CD4-positive, alpha-beta T cell treated with Interleukin-17A for 1 hour (primary cell): Measurements from ENCODE around the gene FAM168B.
"Not testable (repeated sequence)": the region's sequence is repeated elsewhere in the genome, so short reads cannot be mapped to it uniquely, and the experiment has no call there.

Experiments used
- DNase-seq: peaks from one replicate; pipeline ENCODE4 v3.0.0-alpha.2; 2020

FAM168B gene

DNA sequence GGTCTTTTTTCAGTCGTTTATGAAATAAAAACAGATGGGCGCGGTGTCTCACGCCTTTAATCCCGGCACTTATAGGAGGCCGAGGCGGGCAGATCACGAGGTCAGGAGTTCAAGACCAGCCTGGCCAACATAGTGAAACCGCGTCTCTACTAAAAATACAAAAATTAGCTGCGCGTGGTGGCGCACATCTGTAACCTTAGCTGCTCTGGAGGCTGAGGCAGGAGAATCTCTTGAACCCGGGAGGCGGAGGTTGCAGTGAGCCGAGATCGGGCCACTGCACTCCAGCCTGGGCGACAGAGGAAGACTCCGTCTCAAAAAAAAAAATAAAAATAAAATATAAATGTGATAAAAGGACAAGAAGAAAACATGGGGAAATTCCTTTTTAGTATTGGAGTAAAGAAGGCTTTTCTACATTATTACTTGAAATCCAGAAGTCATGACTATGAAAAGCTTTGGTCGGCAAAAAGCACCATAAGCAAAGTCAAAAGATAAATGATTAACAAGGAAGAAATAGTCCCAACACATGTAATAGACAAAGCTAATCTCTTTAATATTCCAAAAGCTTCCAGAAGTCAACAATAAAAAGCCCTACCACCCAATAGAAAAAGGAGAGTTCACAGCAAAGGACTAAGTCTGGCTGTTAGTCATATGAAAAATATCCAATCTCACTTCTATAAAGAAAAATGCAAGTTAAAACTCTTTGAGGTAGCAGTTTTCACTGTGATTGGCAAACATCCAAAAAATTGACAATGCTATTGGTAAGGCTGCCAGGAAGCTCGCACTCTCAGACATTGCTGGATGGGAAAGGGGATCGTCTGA lies 1.4 kb upstream of the FAM168B start:
- no peak for DNase-seq

GRCh38 chr2:131093696-131094462 lies 619 bp upstream of the FAM168B start:
- no peak for DNase-seq

DNA sequence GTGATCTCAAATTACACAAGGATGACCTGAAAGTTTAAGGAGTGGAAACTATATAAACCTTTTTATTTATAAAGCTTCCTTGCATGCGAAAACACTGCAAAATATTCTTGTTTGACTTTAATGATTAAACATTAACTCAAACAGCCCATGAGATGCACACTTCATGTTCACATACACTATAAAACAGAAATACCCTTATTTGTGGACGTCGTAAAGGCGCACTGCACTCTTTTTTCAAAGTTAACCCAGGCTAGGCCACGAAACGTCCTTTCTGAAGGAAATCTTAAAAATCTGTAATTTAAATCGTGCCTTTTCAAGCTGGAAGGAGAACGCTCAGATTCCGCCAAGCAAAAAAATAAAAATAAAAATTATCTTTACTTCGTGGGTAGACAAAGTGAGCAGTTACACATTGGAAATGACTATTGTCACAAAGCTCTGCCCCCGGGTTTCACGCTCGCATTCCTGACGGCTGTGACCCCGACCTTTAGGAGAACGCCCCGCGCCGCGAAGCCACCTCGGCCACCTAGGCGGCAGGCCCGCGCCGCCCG lies 728 bp downstream of the FAM168B start:
- DNase-seq = no peak

DNA sequence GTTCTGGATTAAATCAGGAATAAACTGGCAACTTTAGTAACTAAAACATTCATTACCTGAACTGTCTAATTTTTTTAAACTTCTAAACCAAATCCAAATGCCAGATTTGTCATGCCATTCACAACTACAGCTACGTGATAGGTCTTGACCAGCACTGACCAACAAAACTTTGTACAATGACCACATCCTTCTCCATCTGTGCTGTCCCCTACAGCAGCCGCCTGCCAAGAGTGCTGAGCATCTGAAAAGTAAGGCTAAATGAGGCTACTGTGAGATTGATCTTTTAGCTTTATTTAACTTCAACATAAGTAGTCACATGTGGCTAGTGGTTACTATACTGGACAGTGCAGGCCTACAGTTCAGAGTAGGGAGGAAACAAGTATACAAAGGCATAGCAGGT lies 7.6 kb downstream of the FAM168B start:
- no peak for DNase-seq

- no peak for DNase-seq
Measured at GRCh38 chr2:131081190-131081589, 12.1 kb downstream of the FAM168B start.

DNA sequence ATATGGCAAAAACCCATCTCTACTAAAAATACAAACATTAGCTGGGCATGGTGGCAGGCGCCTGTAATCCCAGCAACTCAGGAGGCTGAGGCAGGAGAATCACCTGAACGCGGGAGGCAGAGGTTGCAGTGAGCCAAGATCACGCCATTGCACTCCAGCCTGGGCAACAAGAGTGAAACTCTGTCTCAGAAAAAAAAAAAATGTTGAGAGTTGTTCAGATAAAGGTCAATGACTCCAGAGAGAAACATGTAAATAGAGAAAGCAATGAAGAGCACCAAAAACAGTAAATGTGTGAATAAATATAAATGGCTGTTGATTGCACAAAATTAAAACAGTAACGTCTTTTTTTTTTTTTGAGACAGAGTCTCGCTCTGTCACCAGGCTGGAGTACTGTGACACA lies 13.3 kb downstream of the FAM168B start:
- DNase-seq = not testable (repeated sequence)

DNA sequence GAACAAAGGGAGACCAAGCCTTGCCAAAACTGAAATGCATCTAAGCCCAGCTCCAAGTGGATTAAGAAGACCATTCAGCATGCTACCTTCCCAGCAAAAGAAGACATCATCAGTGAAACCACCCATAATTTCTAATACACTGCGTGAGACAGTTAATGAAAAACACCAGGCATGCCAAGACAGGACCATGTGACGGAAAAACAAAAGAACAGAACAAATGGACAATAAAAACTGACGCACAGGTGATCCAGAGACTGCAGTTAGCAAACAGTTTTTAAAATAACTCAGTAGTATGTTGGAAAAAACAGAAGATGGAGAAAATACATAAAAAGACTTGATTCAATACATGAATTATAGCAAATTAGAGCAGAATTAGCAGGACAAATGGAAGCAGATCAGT lies 15.3 kb downstream of the FAM168B start:
- no peak for DNase-seq

- DNase-seq = no peak
Measured at GRCh38 chr2:131077182-131077846, 15.9 kb downstream of the FAM168B start.

DNA sequence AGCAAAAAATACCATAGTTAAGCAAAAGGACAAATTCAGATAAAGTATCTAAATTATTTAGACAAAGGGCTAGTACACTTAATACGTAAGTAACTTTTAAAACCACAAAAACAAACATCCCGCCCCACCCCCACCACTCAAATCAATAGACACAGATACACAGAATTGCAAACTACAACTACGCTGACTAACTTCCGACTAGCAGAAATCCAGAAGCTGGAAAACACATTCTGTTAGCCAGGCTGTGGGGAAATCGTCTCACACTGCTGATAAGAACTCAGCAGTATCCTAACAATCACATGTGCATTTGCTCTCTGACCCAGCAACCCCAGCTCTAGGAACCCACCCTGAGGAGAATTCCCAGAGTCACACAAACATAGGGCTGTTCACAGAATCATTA lies 16.6 kb downstream of the FAM168B start:
- DNase-seq = no peak

GRCh38 chr2:131075578-131075977 lies 17.7 kb downstream of the FAM168B start:
- not testable (repeated sequence) for DNase-seq

GRCh38 chr2:131068172-131068571 lies 25.1 kb downstream of the FAM168B start:
- not testable (repeated sequence) for DNase-seq

- DNase-seq = no peak
Measured at GRCh38 chr2:131067465-131068125, 25.7 kb downstream of the FAM168B start.

DNA sequence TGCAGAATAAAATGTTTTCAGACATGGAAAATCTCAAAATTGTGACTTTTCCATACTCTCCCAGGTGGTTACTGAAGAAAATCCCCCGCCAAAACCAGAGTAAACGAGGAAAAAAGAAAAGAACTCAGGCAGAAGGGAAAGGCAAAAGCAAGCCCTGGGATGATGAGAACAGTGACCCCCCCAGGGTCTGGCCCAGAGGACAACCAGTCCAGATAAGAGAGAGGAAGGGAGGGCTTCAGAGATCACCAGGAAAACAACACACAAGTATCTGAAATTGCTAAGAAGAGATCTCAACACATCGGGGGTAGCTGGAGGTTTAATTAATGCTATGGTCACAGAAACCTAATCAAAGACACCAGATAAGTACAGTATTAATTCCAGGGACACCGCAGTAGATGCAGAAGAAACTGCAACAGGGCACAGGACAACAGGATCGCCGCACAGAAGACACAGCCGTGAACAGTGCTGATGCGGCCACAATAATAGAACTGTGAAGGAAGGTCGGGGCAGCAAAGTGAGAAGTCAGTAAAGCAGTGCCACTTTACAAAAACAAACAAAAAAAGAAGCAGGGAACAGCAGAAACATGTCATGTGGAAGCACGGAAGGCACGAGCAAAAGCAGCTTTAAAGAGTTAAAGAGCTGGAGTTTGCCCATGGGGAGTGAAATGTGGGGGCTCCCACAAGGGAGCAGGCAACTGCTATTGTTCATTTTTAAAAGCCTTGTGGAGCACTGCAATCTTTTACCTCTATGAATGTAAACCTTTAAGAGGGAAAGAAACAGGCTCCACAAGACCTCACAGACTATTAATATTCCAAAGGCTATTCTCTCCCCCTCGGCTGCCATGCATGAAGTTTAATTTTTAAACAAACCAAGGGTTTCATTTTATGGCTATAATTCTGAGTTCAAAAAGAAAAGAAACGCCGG lies 28.4 kb downstream of the FAM168B start:
- DNase-seq = no peak

GRCh38 chr2:131063501-131064283 lies 29.6 kb downstream of the FAM168B start:
- no peak for DNase-seq

DNA sequence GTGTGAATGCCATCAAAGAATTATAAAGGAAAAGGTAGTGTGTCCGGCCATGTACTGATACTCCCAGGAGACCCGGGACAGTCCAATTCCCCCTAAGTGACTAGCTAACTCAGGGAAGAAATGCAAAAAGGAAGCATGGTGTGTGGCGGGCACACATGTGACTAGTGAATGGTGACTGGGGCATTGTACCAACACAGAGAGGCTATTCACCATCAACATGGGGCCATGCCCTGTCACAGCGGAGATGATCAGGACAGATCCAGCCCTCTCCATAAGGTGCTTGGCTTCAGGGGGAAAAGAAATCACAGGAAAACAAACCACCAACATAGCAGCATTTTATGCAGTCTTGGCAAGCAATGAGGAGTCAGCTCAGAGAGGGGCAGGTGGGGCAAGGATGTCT lies 34.3 kb downstream of the FAM168B start:
- no peak for DNase-seq

- no peak for DNase-seq
Measured at GRCh38 chr2:131058214-131058843, 34.9 kb downstream of the FAM168B start.

DNA sequence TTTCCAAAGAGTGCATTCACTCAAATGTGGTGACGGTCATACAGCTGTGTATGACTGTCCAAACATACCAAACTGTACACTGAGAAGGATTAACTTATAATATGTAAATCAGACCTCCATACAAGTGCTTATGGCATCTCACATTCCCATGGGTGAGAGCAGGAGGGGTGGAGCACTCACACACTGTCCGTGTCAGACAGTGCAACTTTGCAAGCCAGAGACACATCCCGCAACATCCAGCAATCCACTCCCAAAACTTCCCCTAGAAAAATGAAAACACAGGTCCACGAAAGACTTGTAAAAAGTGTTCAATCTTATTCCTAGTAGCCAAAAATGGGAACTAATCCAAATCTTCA lies 36.4 kb downstream of the FAM168B start:
- DNase-seq = no peak

DNA sequence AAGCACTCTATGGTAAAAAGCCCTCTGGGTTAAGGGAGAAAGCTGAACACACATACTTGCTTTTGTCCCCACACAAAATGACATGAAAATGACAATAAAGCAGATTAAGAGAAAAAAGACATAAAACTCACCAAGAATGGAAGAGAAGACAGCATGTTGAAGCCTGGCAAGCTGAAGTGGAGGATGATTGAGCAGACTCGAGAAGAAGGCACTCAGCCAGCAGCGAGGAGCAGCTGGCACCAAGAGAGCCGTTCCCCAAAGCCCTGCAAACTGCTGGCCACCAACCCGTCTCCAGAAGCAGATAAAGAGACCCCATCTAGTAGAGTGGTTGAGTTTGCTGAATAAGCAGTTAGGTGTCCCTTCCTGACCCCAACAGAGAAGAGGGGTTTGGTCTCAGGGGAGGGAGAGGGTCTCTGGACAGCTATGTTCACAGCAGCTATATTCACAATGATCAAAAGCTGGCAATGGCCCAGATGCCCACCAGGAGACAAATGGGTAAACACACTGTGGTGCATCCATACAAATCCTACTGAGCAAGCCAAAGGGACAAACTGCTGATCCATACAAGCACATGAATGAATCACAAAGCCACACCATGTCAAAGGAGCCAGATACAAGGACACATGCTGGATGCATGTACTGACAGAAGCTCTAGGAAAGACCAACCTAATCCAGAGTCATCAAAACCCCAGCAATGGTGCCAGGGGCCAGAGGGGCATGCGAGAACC lies 36.9 kb downstream of the FAM168B start:
- no peak for DNase-seq

DNA sequence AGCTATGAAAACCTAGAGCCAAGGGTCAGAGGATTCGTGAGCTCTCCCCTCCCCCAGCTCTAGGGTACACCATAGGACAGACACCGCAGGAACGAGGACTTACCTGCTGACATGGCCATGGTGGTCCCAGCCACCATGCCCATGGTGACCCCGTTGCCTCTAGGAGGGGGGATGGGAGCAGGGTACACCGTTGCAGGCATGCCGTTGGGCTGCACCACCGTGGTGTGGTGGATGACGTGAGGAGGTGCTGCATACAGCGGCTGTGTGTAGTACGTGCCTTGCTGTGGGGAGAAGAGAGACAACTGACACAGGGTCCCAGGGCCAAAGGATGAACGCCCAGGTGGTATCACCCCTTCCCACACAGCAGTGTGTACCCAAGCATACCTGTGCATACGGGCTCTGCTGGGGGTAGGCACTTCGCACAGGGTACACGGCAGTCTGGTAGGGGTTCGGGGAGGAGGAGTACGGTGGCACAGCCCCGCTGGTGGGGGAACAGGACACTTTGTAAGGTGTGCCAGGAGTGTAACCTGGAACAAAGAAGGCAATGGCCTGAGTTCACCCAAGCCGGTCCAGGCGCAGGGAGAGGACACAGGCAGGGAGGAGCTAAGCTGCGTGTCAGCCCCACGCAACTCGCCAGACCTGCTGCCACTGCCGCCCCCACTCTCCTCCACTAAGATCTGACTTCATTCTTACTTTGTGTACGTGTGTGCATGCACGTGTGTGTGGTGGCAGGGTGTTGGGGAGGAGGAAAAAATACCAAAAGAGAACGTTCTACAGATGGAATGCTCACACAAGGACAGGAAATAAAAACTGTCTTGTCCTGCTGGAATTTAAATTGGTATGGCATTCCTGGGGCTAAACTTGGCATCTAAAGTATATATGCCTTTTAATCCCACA lies 37.8 kb downstream of the FAM168B start:
- no peak for DNase-seq
